Kidney epithelial cell (primary cell): ENCODE data around the gene ITFG2. TPM values are rescaled to one million over a fixed set of nuclear protein-coding genes. Genes with fewer than 3 reads are reported as not detected.

ENCODE experiments used
- DNase-seq: peaks from one replicate; pipeline ENCODE4 v3.0.0-alpha.2; 2010; ENCODE audit warnings: low read depth
- H3K27me3 ChIP-seq: 2 replicates; pipeline ENCODE4 v1.6.0; 2011; ENCODE audit warnings: low read length; ENCODE audit not compliant: control insufficient read depth, insufficient read depth
- H3K36me3 ChIP-seq: 2 replicates; pipeline ENCODE4 v1.5.1; 2011; ENCODE audit warnings: low read length; ENCODE audit not compliant: control insufficient read depth, insufficient read depth
- H3K4me3 ChIP-seq: 2 replicates; pipeline ENCODE4 v1.5.1; 2011; ENCODE audit warnings: low read depth, mild to moderate bottlenecking, control low read depth, low read length
- total RNA-seq: library from RNA; depleted of rRNA; stranded (reverse); fragments of >200 nt; gene quantifications from 2 replicates; pipeline ENCODE4 v1.2.3, GENCODE V29; 2015
- TF ChIP-seq, protein P1 (sequence below): IDR thresholded peaks from 2 replicates; pipeline ENCODE4 v1.5.1; 2011; ENCODE audit warnings: mild to moderate bottlenecking, moderate library complexity, low read length, control low read depth, inconsistent platforms; ENCODE audit not compliant: insufficient read depth, poor library complexity, severe bottlenecking

ITFG2 gene
- total RNA-seq, 1 donor from 2014 or later: 26.1 TPM

DNA sequence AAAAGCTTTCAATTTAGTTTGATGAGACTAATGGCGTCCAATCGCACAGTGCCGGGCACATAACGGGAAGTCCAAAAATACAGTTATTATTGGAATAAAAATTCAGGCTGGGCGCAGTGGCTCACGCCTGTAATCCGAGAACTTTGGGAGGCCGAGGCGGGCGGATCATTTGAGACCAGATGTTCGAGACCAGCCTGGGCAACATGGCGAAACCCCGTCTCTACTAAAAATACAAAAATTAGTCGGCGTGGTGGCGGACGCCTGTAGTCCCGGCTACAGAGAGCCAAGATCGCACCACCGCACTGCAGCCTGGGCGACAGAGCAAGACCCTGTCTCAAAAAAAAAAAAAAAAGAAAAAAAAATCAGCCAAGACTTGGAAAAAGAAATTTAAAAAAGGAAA, 18.9 kb upstream of the ITFG2 start:
- no peak overlapping the region for H3K4me3 ChIP-seq
- DNase-seq: no peak

DNA sequence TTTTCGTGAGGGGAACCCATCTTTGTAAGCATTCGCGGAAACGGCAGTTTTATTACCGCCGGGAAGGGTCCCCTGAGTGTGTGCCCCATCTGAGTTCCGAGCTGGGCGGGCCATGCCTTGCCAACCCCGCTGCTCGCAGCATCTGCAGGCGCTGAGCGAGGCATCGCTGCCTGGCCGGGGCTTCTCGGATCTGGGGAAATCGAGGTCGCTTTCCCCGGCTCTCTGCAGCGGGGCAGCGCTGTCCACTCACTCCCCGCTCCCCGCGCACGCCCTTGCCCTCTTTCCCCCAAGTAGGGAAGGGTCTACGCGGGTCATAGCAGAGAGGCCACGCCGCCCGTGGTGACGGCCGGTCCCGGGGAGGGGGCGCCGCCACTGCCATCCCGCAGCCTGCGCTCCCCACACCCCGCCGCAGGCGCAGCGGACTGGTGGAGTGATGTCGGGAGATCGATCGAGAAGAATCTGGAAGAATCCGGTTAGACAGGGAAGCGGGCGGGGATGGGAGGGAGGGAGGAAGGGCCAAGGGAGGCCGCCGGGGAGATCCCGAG, 18.2 kb upstream of the ITFG2 start:
- H3K4me3 ChIP-seq: peak overlapping the region; percentile 88
- DNase-seq: no peak
- H3K27me3 ChIP-seq: peaks cover 10% of the 10 kb centered on the region
- TF ChIP-seq, protein P1, sequence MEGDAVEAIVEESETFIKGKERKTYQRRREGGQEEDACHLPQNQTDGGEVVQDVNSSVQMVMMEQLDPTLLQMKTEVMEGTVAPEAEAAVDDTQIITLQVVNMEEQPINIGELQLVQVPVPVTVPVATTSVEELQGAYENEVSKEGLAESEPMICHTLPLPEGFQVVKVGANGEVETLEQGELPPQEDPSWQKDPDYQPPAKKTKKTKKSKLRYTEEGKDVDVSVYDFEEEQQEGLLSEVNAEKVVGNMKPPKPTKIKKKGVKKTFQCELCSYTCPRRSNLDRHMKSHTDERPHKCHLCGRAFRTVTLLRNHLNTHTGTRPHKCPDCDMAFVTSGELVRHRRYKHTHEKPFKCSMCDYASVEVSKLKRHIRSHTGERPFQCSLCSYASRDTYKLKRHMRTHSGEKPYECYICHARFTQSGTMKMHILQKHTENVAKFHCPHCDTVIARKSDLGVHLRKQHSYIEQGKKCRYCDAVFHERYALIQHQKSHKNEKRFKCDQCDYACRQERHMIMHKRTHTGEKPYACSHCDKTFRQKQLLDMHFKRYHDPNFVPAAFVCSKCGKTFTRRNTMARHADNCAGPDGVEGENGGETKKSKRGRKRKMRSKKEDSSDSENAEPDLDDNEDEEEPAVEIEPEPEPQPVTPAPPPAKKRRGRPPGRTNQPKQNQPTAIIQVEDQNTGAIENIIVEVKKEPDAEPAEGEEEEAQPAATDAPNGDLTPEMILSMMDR: no peak
- H3K36me3 ChIP-seq: peaks cover 3% of the 10 kb centered on the region

More for the DNA sequence above, 18.9 kb upstream of the ITFG2 start:
- TF ChIP-seq, protein P1: no peak
- H3K27me3 ChIP-seq: peaks cover 10% of the 10 kb centered on the region
- H3K36me3 ChIP-seq: peaks cover 3% of the 10 kb centered on the region

DNA sequence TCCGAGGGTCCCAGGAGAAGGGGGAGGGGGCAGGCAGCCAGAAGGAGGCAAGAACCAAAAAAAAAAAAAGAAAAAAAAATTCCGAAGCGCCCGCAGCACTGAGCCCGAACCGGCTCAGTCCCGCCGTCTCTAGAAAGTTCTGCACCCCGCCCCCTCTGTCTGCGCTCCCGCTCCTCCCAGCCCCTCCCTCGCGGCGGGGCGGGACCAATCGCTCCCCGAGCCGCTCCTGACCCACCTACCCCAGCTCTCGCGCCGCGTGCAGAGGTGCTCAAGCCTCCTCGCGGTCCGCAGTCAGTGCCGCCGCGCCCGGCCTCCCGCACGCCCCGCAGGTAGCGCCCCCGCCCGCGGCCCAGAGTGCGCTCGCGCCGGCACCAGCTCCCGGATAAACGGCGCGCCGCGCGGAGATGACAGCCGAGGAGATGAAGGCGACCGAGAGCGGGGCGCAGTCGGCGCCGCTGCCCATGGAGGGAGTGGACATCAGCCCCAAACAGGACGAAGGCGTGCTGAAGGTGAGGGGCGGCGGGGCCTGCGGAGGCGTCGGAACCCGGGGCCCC, 17.7 kb upstream of the ITFG2 start, which contains the start of gene FKBP4:
Gene FKBP4 (plus strand): TSS at position 235 of the 554 bp plus-strand sequence. CDS start 170 bp downstream, at position 405.
- no peak for DNase-seq
- Histone ChIP-seq H3K27me3 (peaks cover 10% of the 10 kb centered on the region), H3K4me3 (peak within 1 kb of the TSS; percentile 88), H3K36me3 (peaks cover 3% of the 10 kb centered on the region)
- TF ChIP-seq, protein P1: no peak

DNA sequence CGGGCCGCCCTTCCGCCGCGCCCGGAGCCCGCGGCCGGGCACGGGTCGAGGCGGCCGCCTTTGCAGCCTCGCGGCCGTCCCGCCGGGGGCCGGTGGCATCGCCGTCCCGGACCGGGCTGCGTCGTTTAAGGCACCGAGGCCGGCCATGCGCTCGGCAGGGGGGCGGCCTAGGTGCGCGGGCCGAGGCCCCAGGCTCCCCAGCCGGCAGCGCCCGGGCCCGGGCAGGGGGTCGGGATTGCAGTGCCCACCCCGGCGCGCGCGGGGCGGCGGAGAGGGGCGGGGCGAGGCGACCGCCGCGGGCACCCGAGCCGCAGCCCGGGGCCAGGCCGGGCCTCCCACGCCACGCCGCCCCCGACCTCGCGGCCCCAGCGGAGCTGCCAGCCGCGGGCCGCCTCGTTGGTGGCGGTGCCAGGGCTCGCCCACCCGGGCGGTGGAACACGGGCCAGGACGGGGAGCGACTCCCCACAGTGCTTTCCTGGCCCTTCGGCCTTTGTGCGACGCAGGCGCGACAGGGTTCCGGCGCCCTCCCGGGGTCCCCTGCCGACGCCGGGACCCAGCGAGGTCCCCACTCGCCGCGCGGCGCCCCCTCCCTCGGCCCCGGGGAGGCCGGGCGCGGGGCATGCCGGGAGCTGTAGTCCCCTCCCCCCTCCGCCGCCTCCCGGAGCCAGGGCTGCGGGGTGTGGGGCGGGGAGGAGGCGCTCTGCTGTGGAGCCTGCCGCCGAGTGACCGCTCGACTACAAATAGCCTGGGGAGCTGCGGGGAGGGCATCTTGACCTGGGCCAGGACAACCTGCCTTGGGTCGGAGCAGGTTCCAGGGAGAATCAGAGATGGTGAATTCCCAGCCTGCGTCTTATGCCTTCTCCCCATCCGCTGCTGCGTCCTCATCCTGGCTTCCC, 16.9 kb upstream of the ITFG2 start:
- peaks cover 10% of the 10 kb centered on the region for H3K27me3 ChIP-seq

DNA sequence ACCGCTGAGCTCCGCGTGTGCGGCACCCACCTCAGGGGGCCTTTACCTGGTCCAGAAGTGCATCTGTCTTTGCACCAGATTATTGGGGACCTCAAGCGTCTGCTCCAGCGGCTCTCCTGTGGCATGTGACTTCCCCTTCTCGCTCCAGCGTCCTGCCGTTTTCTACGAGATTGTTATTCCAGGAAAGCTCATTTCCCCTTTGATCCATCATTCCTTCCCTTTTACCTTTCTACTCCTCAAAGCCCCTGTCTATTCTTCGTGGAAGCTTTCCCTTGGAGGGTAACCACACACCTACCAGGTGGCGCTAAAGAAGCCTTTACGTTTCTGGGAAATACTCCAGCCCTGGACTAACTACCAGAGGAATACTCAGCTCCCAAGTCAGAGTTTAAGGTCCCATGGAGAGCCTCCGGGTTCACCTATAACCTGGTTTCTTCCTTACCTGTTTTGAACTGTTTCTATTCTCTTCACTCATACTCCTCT, 16.2 kb upstream of the ITFG2 start:
- DNase-seq: no peak
- Histone ChIP-seq H3K27me3 (peaks cover 10% of the 10 kb centered on the region), H3K4me3 (peak overlapping the region; percentile 88), H3K36me3 (peaks cover 5% of the 10 kb centered on the region)
- TF ChIP-seq, protein P1: peak; percentile 40

More for the DNA sequence above, 16.9 kb upstream of the ITFG2 start:
- DNase-seq: no peak
- TF ChIP-seq, protein P1: no peak
- peak overlapping the region; percentile 88 for H3K4me3 ChIP-seq
- H3K36me3 ChIP-seq: peaks cover 4% of the 10 kb centered on the region
